Naive thymus-derived CD4-positive, alpha-beta T cell (primary cell): ENCODE results near the gene RHBDD1. TPM values are rescaled to one million over a fixed set of nuclear protein-coding genes. Genes with fewer than 3 reads are reported as not detected.
A peak's percentile ranks its signal among the peaks of the same experiment; 100 is the strongest.

Experiments used
- ATAC-seq: fragments of 150-1000 bp; cut with Tn5 transposase; 2 replicates; pipeline ENCODE4 v1.10.0; 2021; ENCODE audit warnings: mild to moderate bottlenecking, moderate library complexity
- CTCF ChIA-PET: fragments of 350-600 bp; sonication (Branson Sonifier 250); formaldehyde crosslinking; loops from one replicate; lab custom pipeline; 2021; ENCODE audit warnings: antibody characterized with exemption; lab: Charles Lee
- POLR2A ChIA-PET: fragments of 350-600 bp; sonication (Branson Sonifier 250); formaldehyde crosslinking; loops from one replicate; lab custom pipeline; 2021; ENCODE audit warnings: antibody characterized with exemption, inconsistent platforms; lab: Charles Lee
- DNase-seq, 9 donors: peaks; one replicate each; pipeline versions ENCODE4 v3.0.0 to v3.0.0-alpha.2; 2020 to 2022; ENCODE audit warnings: mixed read lengths in 1 of 9
- H3K27ac ChIP-seq: one replicate; pipeline ENCODE4 v1.7.0; 2013; ENCODE audit warnings: mild to moderate bottlenecking, low read depth, low read length, moderate library complexity
- H3K27me3 ChIP-seq, 2 donors: one replicate each; pipeline ENCODE4 v1.7.0; 2013; ENCODE audit warnings: low read length in 2 of 2, mild to moderate bottlenecking in 2 of 2, moderate library complexity in 2 of 2; ENCODE audit not compliant: control insufficient read depth in 2 of 2, insufficient read depth in 2 of 2
- H3K36me3 ChIP-seq, 3 experiments: 1 replicate in 2 of 3; 2 replicates in 1 of 3; pipeline ENCODE4 v1.7.0; 2013; ENCODE audit warnings: low read length in 3 of 3, mild to moderate bottlenecking in 3 of 3, moderate library complexity in 1 of 3; ENCODE audit not compliant: insufficient read depth in 3 of 3, control insufficient read depth in 2 of 3
- H3K4me1 ChIP-seq, 2 donors: one replicate each; pipeline ENCODE4 v1.7.0; 2013; ENCODE audit warnings: low read length in 2 of 2, mild to moderate bottlenecking in 2 of 2, moderate library complexity in 1 of 2; ENCODE audit not compliant: control insufficient read depth in 2 of 2, insufficient read depth in 2 of 2
- H3K4me3 ChIP-seq: 2 replicates; pipeline ENCODE4 v1.7.0; 2013; ENCODE audit warnings: mild to moderate bottlenecking, low read length
- H3K9me3 ChIP-seq, 3 experiments: 1 replicate in 2 of 3; 2 replicates in 1 of 3; pipeline ENCODE4 v1.7.0; 2013; ENCODE audit warnings: low read length in 3 of 3; ENCODE audit not compliant: control insufficient read depth in 2 of 3
- H3K27ac Mint-ChIP-seq, 9 donors: one replicate each; pipeline ENCODE4 v1.8.0; 2020 to 2022; ENCODE audit warnings: mixed read lengths in 9 of 9, mild to moderate bottlenecking in 8 of 9, moderate library complexity in 5 of 9, inconsistent platforms in 2 of 9
- H3K27me3 Mint-ChIP-seq, 5 donors: one replicate each; pipeline ENCODE4 v1.8.0; 2021 to 2022; ENCODE audit warnings: mixed read lengths in 5 of 5, mild to moderate bottlenecking in 1 of 5
- H3K36me3 Mint-ChIP-seq, 5 donors: one replicate each; pipeline ENCODE4 v1.8.0; 2020 to 2022; ENCODE audit warnings: mixed read lengths in 5 of 5, mild to moderate bottlenecking in 3 of 5, inconsistent platforms in 1 of 5
- H3K4me1 Mint-ChIP-seq, 7 donors: one replicate each; pipeline ENCODE4 v1.8.0; 2020 to 2022; ENCODE audit warnings: mixed read lengths in 7 of 7, mild to moderate bottlenecking in 3 of 7, inconsistent platforms in 1 of 7
- H3K4me3 Mint-ChIP-seq, 10 donors: one replicate each; pipeline ENCODE4 v1.8.0; 2020 to 2022; ENCODE audit warnings: mild to moderate bottlenecking in 10 of 10, mixed read lengths in 10 of 10, moderate library complexity in 6 of 10, inconsistent platforms in 2 of 10
- H3K9me3 Mint-ChIP-seq, 11 donors: one replicate each; pipeline ENCODE4 v1.8.0; 2020 to 2022; ENCODE audit warnings: mixed read lengths in 11 of 11, mild to moderate bottlenecking in 4 of 11, inconsistent platforms in 1 of 11, moderate library complexity in 1 of 11
- intact Hi-C, 2 donors: fragments of 100-400 bp; cut with micrococcal nuclease; formaldehyde crosslinking; loops; one replicate each; pipeline ENCODE4 v1.15.1; 2023
- polyA plus RNA-seq, 2 donors: library from polyadenylated mRNA; unstranded; fragments of 300-500 nt; fragmentation: Illumina TruSeq; gene quantifications; one replicate each; pipeline ENCODE4 v1.2.3, GENCODE V29; 2021
- total RNA-seq, 6 experiments: library from RNA in 5 of 6; stranded (reverse) in 5 of 6; gene quantifications; 1 replicate in 5 of 6; 2 replicates in 1 of 6; pipeline ENCODE4 v1.2.3 and lab custom pipeline; 2021 to 2026

RHBDD1 gene, protein sequence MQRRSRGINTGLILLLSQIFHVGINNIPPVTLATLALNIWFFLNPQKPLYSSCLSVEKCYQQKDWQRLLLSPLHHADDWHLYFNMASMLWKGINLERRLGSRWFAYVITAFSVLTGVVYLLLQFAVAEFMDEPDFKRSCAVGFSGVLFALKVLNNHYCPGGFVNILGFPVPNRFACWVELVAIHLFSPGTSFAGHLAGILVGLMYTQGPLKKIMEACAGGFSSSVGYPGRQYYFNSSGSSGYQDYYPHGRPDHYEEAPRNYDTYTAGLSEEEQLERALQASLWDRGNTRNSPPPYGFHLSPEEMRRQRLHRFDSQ
- total RNA-seq = 10 to 100 TPM; 42.9 to 70.8 (median 62.1) TPM
- 10 to 100 TPM; 21.2 to 21.5 TPM for polyA plus RNA-seq
- total RNA-seq (lab: John Stamatoyannopoulos, UW) = 39.8 reads per million, percentile 66 among the genes with 10 or more reads in this experiment

GRCh38 chr2:226835796-226836547 is at the start of gene RHBDD1:
TSS of gene RHBDD1 (plus strand) at chr2:226836054. CDS start at chr2:226864694, 28,640 bp downstream.
- H3K4me1 ChIP-seq = peaks cover 27 to 45% of the 10 kb centered on the region in 2 donors
- Mint-ChIP-seq H3K4me1 (peaks cover 20 to 67% (median 64%) of the 10 kb centered on the region in 7 donors), H3K36me3 (peaks cover 0 to 26% (median 5%) of the 10 kb centered on the region in 5 donors), H3K27me3 (no peaks in the 10 kb centered on the region), H3K9me3 (peaks cover 0 to 4% (median 0%) of the 10 kb centered on the region in 11 donors), H3K4me3 (peak within 1 kb of the TSS; percentile 85 to 99 (median 97)), H3K27ac (peak within 1 kb of the TSS; percentile 95 to 100 (median 100))
- no peaks in the 10 kb centered on the region for H3K27me3 ChIP-seq
- ATAC-seq (peak; percentile 94), DNase-seq (peak; percentile 88 to 96 (median 94))
- H3K27ac ChIP-seq = peak within 1 kb of the TSS; percentile 99
- no peaks in the 10 kb centered on the region for H3K36me3 ChIP-seq
- H3K9me3 ChIP-seq = no peaks in the 10 kb centered on the region
- peak within 1 kb of the TSS; percentile 82 for H3K4me3 ChIP-seq
- ChIA-PET POLR2A (interaction anchor here (0.5 to 4.1 kb wide), 16 partner anchors 10 to 1897 kb away, joined by 3 to 28 read pairs (median 3); partner anchors contain the start of gene IRS1), CTCF (interaction anchor here (0.7 to 1.3 kb wide), 4 partner anchors 34 to 66 kb away, joined by 4 to 8 read pairs (median 4); no protein-coding TSS in a partner anchor)
- intact Hi-C loops = loop anchor here (1.0 to 10.0 kb wide), 11 partner anchors 37 to 1911 kb away; partner anchors contain the start of genes IRS1 (in 2 of the 2), MFF (in 2 of the 2), AGFG1 (in 1 of the 2) and DOCK10 (in 1 of the 2)

- intact Hi-C loops = no loop called here
- peak overlapping the region in 2 of 9 donors; percentile 51 to 99 for H3K27ac Mint-ChIP-seq
Observed at GRCh38 chr2:226788064-226788463, 47.8 kb upstream of the RHBDD1 start.

DNA sequence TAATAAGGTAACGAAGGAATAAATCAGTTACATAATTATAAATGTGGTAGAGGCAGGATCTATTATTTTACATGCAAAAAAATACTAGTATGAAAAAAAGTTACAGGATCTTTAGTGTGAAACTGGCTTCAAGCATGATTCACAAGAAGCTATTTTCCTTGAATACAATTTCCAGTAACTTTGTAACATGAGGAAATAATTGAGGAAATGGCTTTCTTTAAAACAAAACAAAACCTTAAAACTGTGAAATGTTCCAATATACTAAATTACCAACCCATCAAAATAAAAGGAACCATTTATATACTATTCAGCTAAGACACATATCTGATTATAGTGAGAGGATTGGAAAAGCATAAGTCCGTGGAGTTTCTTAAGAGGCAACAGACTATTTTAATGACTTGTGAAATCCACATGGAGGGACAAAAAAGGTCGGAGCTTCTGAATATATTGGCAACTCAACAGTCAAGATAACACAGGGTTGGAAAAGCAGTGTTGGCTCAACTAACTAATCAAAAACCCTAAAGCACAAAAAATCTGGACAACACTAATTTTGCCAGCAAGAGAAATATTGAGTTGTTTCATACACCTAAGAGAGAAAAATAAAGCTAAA is 46.9 kb upstream of the RHBDD1 start:
- H3K9me3 ChIP-seq = no peaks in the 10 kb centered on the region
- no peak overlapping the region for H3K4me3 ChIP-seq
- peaks cover 0 to 19% (median 0%) of the 10 kb centered on the region in 5 donors for H3K36me3 Mint-ChIP-seq
- no peaks in the 10 kb centered on the region for H3K27me3 ChIP-seq
- POLR2A ChIA-PET = interaction anchor here (1.0 to 3.8 kb wide), 4 partner anchors 9 to 47 kb away, joined by 3 to 28 read pairs (median 3); partner anchors contain the start of gene RHBDD1
- no peak overlapping the region for H3K4me3 Mint-ChIP-seq
- H3K4me1 ChIP-seq = peaks cover 8 to 12% of the 10 kb centered on the region in 2 donors
- peak overlapping the region in 4 of 9 donors; percentile 15 to 99 (median 82) for H3K27ac Mint-ChIP-seq
- H3K9me3 Mint-ChIP-seq = peaks cover 0 to 3% (median 0%) of the 10 kb centered on the region in 11 donors
- H3K27me3 Mint-ChIP-seq = peaks cover 0 to 3% (median 0%) of the 10 kb centered on the region in 5 donors
- no peaks in the 10 kb centered on the region for H3K36me3 ChIP-seq
- DNase-seq (no peak), ATAC-seq (no peak)
- intact Hi-C loops = no loop called here
- peaks cover 5 to 46% (median 31%) of the 10 kb centered on the region in 7 donors for H3K4me1 Mint-ChIP-seq
- CTCF ChIA-PET = interaction anchor here (0.8 to 1.4 kb wide), 4 partner anchors 12 to 17 kb away, joined by 3 to 6 read pairs (median 3); partner anchors contain the start of gene IRS1
- H3K27ac ChIP-seq = no peak overlapping the region

More at GRCh38 chr2:226788064-226788463, 47.8 kb upstream of the RHBDD1 start:
- Mint-ChIP-seq H3K27me3 (peaks cover 0 to 3% (median 0%) of the 10 kb centered on the region in 5 donors), H3K4me1 (peaks cover 5 to 37% (median 22%) of the 10 kb centered on the region in 7 donors), H3K36me3 (peaks cover 0 to 26% (median 3%) of the 10 kb centered on the region in 5 donors), H3K4me3 (peak overlapping the region in 1 of 10 donors; percentile 8), H3K9me3 (peaks cover 0 to 9% (median 0%) of the 10 kb centered on the region in 11 donors)
- ATAC-seq = no peak
- peaks cover 8 to 12% of the 10 kb centered on the region in 2 donors for H3K4me1 ChIP-seq
- no peak for DNase-seq
- POLR2A ChIA-PET = interaction anchor here (0.7 to 3.8 kb wide), 5 partner anchors 10 to 48 kb away, joined by 3 to 28 read pairs (median 4); partner anchors contain the start of gene RHBDD1
- CTCF ChIA-PET = no interaction called here
- no peak overlapping the region for H3K4me3 ChIP-seq
- H3K27me3 ChIP-seq = no peaks in the 10 kb centered on the region
- H3K36me3 ChIP-seq = no peaks in the 10 kb centered on the region
- no peak overlapping the region for H3K27ac ChIP-seq
- H3K9me3 ChIP-seq = no peaks in the 10 kb centered on the region

- POLR2A ChIA-PET = interaction anchor here (1.2 to 3.8 kb wide), 6 partner anchors 8 to 46 kb away, joined by 3 to 28 read pairs (median 6); partner anchors contain the start of genes IRS1 and RHBDD1
- Histone ChIP-seq H3K27ac (no peak overlapping the region), H3K9me3 (no peaks in the 10 kb centered on the region), H3K4me1 (peaks cover 8 to 12% of the 10 kb centered on the region in 2 donors), H3K36me3 (no peaks in the 10 kb centered on the region), H3K4me3 (no peak overlapping the region), H3K27me3 (no peaks in the 10 kb centered on the region)
- H3K9me3 Mint-ChIP-seq = peaks cover 0 to 3% (median 0%) of the 10 kb centered on the region in 11 donors
- DNase-seq = no peak
- intact Hi-C loops = loop anchor here (5.0 kb wide), 3 partner anchors 73 to 1843 kb away; partner anchors contain the start of gene AGFG1 (in 1 of the 2)
- peak overlapping the region in 8 of 10 donors; percentile 17 to 99 (median 94) for H3K4me3 Mint-ChIP-seq
- peaks cover 5 to 54% (median 39%) of the 10 kb centered on the region in 7 donors for H3K4me1 Mint-ChIP-seq
- CTCF ChIA-PET = interaction anchor here (1.0 to 1.4 kb wide), 4 partner anchors 9 to 17 kb away, joined by 4 to 6 read pairs (median 6); partner anchors contain the start of gene IRS1
- peaks cover 0 to 18% (median 0%) of the 10 kb centered on the region in 5 donors for H3K36me3 Mint-ChIP-seq
- peaks cover 0 to 3% (median 0%) of the 10 kb centered on the region in 5 donors for H3K27me3 Mint-ChIP-seq
- peak overlapping the region in 8 of 9 donors; percentile 15 to 100 (median 99) for H3K27ac Mint-ChIP-seq
- no peak for ATAC-seq
Observed at GRCh38 chr2:226790011-226790410, 45.8 kb upstream of the RHBDD1 start.

DNA sequence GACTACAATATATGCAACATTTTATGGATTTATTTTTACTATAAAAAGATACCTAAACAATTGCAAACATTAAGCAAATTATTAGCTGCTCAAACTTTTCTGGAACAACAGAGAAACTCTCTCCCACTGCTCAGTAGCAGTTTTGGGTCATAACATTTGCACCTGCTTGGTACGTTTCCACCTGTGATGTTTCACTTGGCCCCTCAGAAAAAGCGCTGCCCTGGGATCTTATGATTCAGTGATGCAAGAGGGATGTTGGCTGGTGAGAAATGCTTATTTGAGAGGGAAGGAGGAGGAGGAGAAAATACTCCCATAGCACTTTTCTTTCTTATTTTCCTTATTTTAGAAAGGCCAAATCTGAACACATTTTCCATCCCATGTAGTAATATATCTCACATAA is 45.4 kb upstream of the RHBDD1 start:
- Histone ChIP-seq H3K27ac (no peak overlapping the region), H3K36me3 (no peaks in the 10 kb centered on the region), H3K27me3 (no peaks in the 10 kb centered on the region), H3K4me3 (peak overlapping the region; percentile 79), H3K9me3 (no peaks in the 10 kb centered on the region), H3K4me1 (peaks cover 8 to 12% of the 10 kb centered on the region in 2 donors)
- Mint-ChIP-seq H3K4me1 (peaks cover 5 to 54% (median 39%) of the 10 kb centered on the region in 7 donors), H3K9me3 (peaks cover 0 to 3% (median 0%) of the 10 kb centered on the region in 11 donors), H3K27ac (peak overlapping the region; percentile 99 to 100 (median 99)), H3K36me3 (peaks cover 0 to 18% (median 0%) of the 10 kb centered on the region in 5 donors), H3K4me3 (peak overlapping the region; percentile 92 to 99 (median 97)), H3K27me3 (peaks cover 0 to 3% (median 0%) of the 10 kb centered on the region in 5 donors)
- intact Hi-C loops = loop anchor here (5.0 kb wide), 3 partner anchors 73 to 1843 kb away; partner anchors contain the start of gene AGFG1 (in 1 of the 2)
- CTCF ChIA-PET = interaction anchor here (1.0 to 1.2 kb wide), 4 partner anchors 8 to 18 kb away, joined by 3 to 6 read pairs (median 4); no protein-coding TSS in a partner anchor
- POLR2A ChIA-PET = interaction anchor here (1.0 to 3.8 kb wide), 6 partner anchors 10 to 60 kb away, joined by 4 to 28 read pairs (median 6); partner anchors contain the start of genes IRS1 and RHBDD1
- DNase-seq = no peak
- no peak for ATAC-seq
